ENCODE results near the gene ORC6. TPM values are rescaled to one million over a fixed set of nuclear protein-coding genes. Genes with fewer than 3 reads are reported as not detected.
A peak's percentile ranks its signal among the peaks of the same experiment; 100 is the strongest.

The ORC6 gene
- total and polyA plus RNA-seq, 2 experiments from 2014 or later = 7.8 to 10.7 TPM

DNA sequence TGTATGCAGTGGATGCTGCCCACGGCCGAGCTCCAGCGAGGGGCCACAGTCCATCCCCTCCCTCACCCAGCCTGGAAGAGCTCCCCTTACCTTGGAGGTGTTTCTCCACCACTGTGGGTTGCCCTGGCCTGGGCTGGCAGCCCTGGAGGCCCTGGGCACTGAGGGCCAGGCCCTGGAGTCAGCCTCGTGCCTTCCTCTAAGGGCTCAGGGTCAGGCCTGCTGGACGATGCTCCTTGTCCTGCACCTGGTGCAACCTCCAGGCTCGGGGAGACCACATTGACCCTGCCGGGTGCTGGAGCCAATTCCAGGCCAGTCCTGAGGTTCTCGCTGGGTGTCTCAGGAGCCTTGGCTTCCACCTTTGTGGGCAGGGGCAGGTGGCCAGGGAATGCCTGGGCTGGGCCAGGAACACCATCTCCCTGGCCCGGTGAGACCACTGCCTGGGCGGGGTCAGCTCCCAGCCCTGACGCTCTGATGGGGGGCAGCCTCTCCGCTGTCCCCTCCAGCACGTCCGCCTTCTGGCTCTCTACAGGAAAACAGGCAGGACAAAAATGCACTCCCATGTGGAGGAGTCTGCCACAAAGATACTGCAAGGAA is 48.3 kb downstream of the ORC6 start:
- DNase-seq = no peak
- H3K4me1 ChIP-seq (ENCODE audit: insufficient read depth) = no peaks in the 10 kb centered on the region
- H3K4me3 ChIP-seq = no peak overlapping the region
- H3K27me3 ChIP-seq (replicated peaks; ENCODE audit: insufficient read depth) = no peaks in the 10 kb centered on the region; the same call in 1 of the 2 replicates
- H3K4me2 ChIP-seq (ENCODE audit: unreplicated experiment) = no peak overlapping the region
- H3K9me2 ChIP-seq (ENCODE audit: insufficient read depth) = no peaks in the 10 kb centered on the region
- H3K9me3 ChIP-seq (ENCODE audit: low read depth) = no peaks in the 10 kb centered on the region
- 54 to 61% methylated on average over 14 of the region's 14 CpGs for WGBS, 2 experiments (ENCODE audit: low coverage in 1 of 2, low lambda C conversion rate in 2 of 2, missing lambda C conversion rate in 2 of 2)
- no peaks in the 10 kb centered on the region for H3F3A ChIP-seq (ENCODE audit: insufficient read depth)
- H3K9ac ChIP-seq = no peak overlapping the region
- in situ Hi-C loops (cut with MboI) = no loop called here
- no peaks in the 10 kb centered on the region for H3K79me2 ChIP-seq (ENCODE audit: insufficient read depth)
- H2AFZ ChIP-seq = no peak overlapping the region
- H3K36me3 ChIP-seq (ENCODE audit: low read depth) = no peaks in the 10 kb centered on the region
- no peaks in the 10 kb centered on the region for H4K20me1 ChIP-seq (ENCODE audit: insufficient read depth)
- TF ChIP-seq EZH2phosphoT487 (IDR thresholded peaks at IDR 0.05; ENCODE audit: insufficient read depth, low read depth) (no peak), EZH2 (IDR thresholded peaks at IDR 0.05; ENCODE audit: insufficient read depth, poor library complexity, severe bottlenecking) (no peak)
- no peak overlapping the region for H3K27ac ChIP-seq

DNA sequence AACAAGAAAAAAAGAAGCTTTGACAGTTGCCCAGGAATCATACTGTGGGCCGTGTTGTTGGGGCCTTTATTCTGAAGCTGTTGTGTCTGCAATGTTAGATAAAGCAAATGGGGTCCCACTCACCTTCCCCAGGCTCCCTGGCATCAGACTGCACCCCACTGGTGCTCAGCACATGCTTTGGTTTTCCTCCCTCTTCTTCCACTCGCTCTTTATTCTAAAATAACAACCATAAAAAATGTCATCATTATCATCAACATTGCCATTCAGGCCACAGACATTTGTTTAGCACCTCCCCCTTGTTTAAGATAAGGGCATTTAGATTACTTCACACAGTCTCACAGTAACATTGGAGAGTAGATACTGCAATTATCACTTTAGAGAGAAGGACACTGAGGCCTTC is 50.5 kb downstream of the ORC6 start:
- Histone ChIP-seq H3K9me2 (ENCODE audit: insufficient read depth) (no peaks in the 10 kb centered on the region), H3F3A (ENCODE audit: insufficient read depth) (no peaks in the 10 kb centered on the region), H3K27me3 (replicated peaks; ENCODE audit: insufficient read depth) (no peaks in the 10 kb centered on the region), H3K4me1 (ENCODE audit: insufficient read depth) (0 out of 2 replicates have a peak, but pooled peaks cover 5% of the 10 kb centered on the region), H3K27ac (no peak overlapping the region), H3K4me2 (ENCODE audit: unreplicated experiment) (no peak overlapping the region), H3K9ac (no peak overlapping the region), H2AFZ (no peak overlapping the region), H4K20me1 (ENCODE audit: insufficient read depth) (no peaks in the 10 kb centered on the region), H3K36me3 (ENCODE audit: low read depth) (no peaks in the 10 kb centered on the region), H3K4me3 (no peak overlapping the region), H3K79me2 (ENCODE audit: insufficient read depth) (no peaks in the 10 kb centered on the region), H3K9me3 (ENCODE audit: low read depth) (no peaks in the 10 kb centered on the region)
- in situ Hi-C loops (cut with MboI) = no loop called here
- no peak for DNase-seq
- WGBS, 2 experiments (ENCODE audit: low coverage in 1 of 2, low lambda C conversion rate in 2 of 2, missing lambda C conversion rate in 2 of 2) = 15 to 29% methylated on average over 2 of the region's 2 CpGs
- TF ChIP-seq EZH2 (IDR thresholded peaks at IDR 0.05; ENCODE audit: insufficient read depth, poor library complexity, severe bottlenecking) (no peak), EZH2phosphoT487 (IDR thresholded peaks at IDR 0.05; ENCODE audit: insufficient read depth, low read depth) (no peak)

DNA sequence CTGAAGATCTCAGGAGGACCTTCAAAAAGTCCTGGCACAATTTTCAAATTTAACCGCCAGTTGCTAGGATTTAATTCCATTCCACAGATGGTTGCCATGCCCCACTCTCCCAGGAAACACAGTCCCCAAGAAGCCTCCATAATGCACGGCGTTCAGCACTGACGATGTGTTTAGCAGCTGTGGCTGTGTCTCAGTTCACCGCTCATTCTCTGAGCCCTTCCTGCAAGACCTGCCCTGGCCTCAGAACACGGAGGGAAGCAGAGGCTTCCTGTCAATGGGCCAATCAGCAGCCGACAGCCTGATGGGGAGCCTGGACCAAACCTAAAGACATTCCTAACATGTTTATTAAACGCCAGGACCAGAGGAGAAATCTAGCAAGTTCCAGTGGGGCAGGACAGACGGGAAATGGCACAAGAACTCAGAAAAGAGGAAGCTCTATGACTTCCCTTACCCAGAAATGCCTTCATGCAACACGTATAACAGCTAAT is 53.8 kb downstream of the ORC6 start:
- H3K27ac ChIP-seq = no peak overlapping the region
- H3K9me2 ChIP-seq (ENCODE audit: insufficient read depth) = no peaks in the 10 kb centered on the region
- peak overlapping the region; percentile 87 for H2AFZ ChIP-seq
- peak; percentile 47 for DNase-seq
- 0 out of 2 replicates have a peak, but pooled peaks cover 5% of the 10 kb centered on the region for H3K4me1 ChIP-seq (ENCODE audit: insufficient read depth)
- H3K4me3 ChIP-seq = peak overlapping the region; percentile 37; the same call in 1 of the 2 replicates
- 4 to 6% methylated on average over 10 of the region's 10 CpGs for WGBS, 2 experiments (ENCODE audit: low coverage in 1 of 2, low lambda C conversion rate in 2 of 2, missing lambda C conversion rate in 2 of 2)
- H3F3A ChIP-seq (ENCODE audit: insufficient read depth) = no peaks in the 10 kb centered on the region
- H3K36me3 ChIP-seq (ENCODE audit: low read depth) = no peaks in the 10 kb centered on the region
- H3K27me3 ChIP-seq (replicated peaks; ENCODE audit: insufficient read depth) = no peaks in the 10 kb centered on the region
- no peaks in the 10 kb centered on the region for H3K9me3 ChIP-seq (ENCODE audit: low read depth)
- no peaks in the 10 kb centered on the region for H3K79me2 ChIP-seq (ENCODE audit: insufficient read depth)
- H3K9ac ChIP-seq = peak overlapping the region; percentile 9; the same call in 1 of the 2 replicates
- in situ Hi-C loops (cut with MboI) = no loop called here
- no peaks in the 10 kb centered on the region for H4K20me1 ChIP-seq (ENCODE audit: insufficient read depth)
- H3K4me2 ChIP-seq (ENCODE audit: unreplicated experiment) = peak overlapping the region; percentile 46
- no peak for TF ChIP-seq EZH2phosphoT487 (IDR thresholded peaks at IDR 0.05; ENCODE audit: insufficient read depth, low read depth)
- TF ChIP-seq EZH2 (IDR thresholded peaks at IDR 0.05; ENCODE audit: insufficient read depth, poor library complexity, severe bottlenecking) = no peak

DNA sequence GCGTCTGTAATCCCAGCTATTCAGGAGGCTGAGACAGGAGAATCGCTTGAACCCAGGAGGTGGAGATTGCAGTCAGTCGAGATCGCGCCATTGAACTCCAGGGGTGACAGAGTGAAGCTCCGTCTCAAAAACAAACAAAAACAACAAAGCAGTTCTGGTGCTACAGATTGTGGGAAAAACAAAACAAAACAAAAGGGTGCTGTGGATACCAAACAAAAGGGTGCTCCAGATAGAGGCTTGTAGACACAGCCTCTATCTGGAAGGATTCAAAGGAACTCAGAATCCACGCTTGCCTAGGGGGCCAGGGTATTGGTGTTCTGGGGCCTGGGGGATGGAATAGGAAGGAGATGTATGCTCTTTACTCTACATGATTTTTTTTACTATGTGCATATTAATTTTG is 56.2 kb downstream of the ORC6 start:
- Histone ChIP-seq H3K4me3 (no peak overlapping the region), H3K9ac (no peak overlapping the region), H3K79me2 (ENCODE audit: insufficient read depth) (no peaks in the 10 kb centered on the region), H3K4me2 (ENCODE audit: unreplicated experiment) (no peak overlapping the region), H3F3A (ENCODE audit: insufficient read depth) (no peaks in the 10 kb centered on the region), H3K9me2 (ENCODE audit: insufficient read depth) (no peaks in the 10 kb centered on the region), H3K9me3 (ENCODE audit: low read depth) (no peaks in the 10 kb centered on the region), H3K27me3 (replicated peaks; ENCODE audit: insufficient read depth) (no peaks in the 10 kb centered on the region), H3K36me3 (ENCODE audit: low read depth) (no peaks in the 10 kb centered on the region), H3K4me1 (ENCODE audit: insufficient read depth) (0 out of 2 replicates have a peak, but pooled peaks cover 5% of the 10 kb centered on the region), H3K27ac (no peak overlapping the region), H4K20me1 (ENCODE audit: insufficient read depth) (no peaks in the 10 kb centered on the region), H2AFZ (no peak overlapping the region)
- no peak for DNase-seq
- 84 to 85% methylated on average over 7 of the region's 7 CpGs for WGBS, 2 experiments (ENCODE audit: low coverage in 1 of 2, low lambda C conversion rate in 2 of 2, missing lambda C conversion rate in 2 of 2)
- TF ChIP-seq EZH2phosphoT487 (IDR thresholded peaks at IDR 0.05; ENCODE audit: insufficient read depth, low read depth) = no peak
- no peak for TF ChIP-seq EZH2 (IDR thresholded peaks at IDR 0.05; ENCODE audit: insufficient read depth, poor library complexity, severe bottlenecking)
- in situ Hi-C loops (cut with MboI) = no loop called here

Data from GM23248 (cell line).